ENCODE data around the gene CAMSAP3. TPM values are rescaled to one million over a fixed set of nuclear protein-coding genes. Genes with fewer than 3 reads are reported as not detected.

The CAMSAP3 gene
- total and polyA plus RNA-seq, 2 experiments from 2014 or later: 22.8 to 58.5 TPM

DNA sequence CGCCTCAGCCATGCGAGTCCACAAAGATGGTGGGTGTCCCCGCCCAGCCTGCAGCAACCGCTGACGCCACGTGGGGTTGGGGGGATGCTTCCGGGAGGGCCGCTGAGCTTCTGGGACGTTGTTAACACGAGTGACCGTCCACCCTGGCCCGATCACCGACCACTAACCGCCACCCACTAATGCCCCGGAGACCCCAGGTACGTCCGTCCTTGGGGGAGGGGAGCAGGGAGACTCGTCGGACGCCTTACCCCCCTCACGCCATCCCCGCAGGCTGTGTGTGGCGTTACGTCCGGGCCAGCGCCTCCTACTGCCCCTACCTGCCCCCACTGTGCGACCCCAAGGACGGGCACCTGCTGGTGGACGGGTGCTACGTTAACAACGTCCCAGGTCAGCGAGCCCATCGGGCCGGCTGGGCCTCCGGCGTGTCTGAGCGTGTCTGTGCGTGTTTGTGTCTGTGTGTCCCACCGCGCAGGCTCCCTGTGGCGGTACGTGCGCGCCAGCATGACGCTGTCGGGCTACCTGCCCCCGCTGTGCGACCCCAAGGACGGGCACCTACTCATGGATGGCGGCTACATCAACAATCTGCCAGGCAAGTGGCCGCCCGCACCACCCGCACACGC is 38.9 kb upstream of the CAMSAP3 start:
- Histone ChIP-seq H3K4me2 (no peak overlapping the region), H3K4me3 (no peak overlapping the region), H3K4me1 (ENCODE audit: insufficient read depth) (no peaks in the 10 kb centered on the region), H3K27ac (no peak overlapping the region), H2AFZ (no peak overlapping the region), H3K9me2 (replicated peaks; ENCODE audit: insufficient read depth) (no peaks in the 10 kb centered on the region), H3K79me2 (no peaks in the 10 kb centered on the region), H3K9me3 (ENCODE audit: low read depth) (no peaks in the 10 kb centered on the region), H4K20me1 (ENCODE audit: insufficient read depth, poor library complexity, severe bottlenecking) (no peaks in the 10 kb centered on the region), H3K27me3 (no peaks in the 10 kb centered on the region), H3K36me3 (replicated peaks; ENCODE audit: insufficient read depth, low read depth) (no peaks in the 10 kb centered on the region)
- WGBS (ENCODE audit: low lambda C conversion rate, missing lambda C conversion rate): 97% methylated on average over 33 of the region's 54 CpGs
- TF ChIP-seq EZH2phosphoT487 (IDR thresholded peaks at IDR 0.05; ENCODE audit: low read depth, severe bottlenecking, unreplicated experiment) (no peak), EZH2 (IDR thresholded peaks at IDR 0.05; ENCODE audit: borderline replicate concordance) (no peak)
- TF ChIP-seq, protein P1, sequence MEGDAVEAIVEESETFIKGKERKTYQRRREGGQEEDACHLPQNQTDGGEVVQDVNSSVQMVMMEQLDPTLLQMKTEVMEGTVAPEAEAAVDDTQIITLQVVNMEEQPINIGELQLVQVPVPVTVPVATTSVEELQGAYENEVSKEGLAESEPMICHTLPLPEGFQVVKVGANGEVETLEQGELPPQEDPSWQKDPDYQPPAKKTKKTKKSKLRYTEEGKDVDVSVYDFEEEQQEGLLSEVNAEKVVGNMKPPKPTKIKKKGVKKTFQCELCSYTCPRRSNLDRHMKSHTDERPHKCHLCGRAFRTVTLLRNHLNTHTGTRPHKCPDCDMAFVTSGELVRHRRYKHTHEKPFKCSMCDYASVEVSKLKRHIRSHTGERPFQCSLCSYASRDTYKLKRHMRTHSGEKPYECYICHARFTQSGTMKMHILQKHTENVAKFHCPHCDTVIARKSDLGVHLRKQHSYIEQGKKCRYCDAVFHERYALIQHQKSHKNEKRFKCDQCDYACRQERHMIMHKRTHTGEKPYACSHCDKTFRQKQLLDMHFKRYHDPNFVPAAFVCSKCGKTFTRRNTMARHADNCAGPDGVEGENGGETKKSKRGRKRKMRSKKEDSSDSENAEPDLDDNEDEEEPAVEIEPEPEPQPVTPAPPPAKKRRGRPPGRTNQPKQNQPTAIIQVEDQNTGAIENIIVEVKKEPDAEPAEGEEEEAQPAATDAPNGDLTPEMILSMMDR (IDR thresholded peaks at IDR 0.05; ENCODE audit: poor library complexity): no peak
- no peak for DNase-seq (ENCODE audit: low spot score)

DNA sequence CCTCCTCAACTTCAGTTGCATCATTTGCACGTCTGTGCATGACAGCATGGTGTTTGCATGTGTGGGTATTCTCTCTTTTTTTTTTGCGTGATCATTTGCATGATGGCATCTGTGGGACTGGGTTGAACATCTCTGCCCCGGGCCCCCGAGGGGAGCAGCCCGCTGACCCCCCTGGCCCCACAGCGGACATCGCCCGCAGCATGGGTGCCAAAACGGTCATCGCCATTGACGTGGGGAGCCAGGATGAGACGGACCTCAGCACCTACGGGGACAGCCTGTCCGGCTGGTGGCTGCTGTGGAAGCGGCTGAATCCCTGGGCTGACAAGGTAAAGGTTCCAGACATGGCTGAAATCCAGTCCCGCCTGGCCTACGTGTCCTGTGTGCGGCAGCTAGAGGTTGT is 37.0 kb upstream of the CAMSAP3 start:
- Histone ChIP-seq H3K36me3 (replicated peaks; ENCODE audit: insufficient read depth, low read depth) (no peaks in the 10 kb centered on the region), H2AFZ (no peak overlapping the region), H3K27me3 (no peaks in the 10 kb centered on the region), H3K4me1 (ENCODE audit: insufficient read depth) (no peaks in the 10 kb centered on the region), H3K9me2 (replicated peaks; ENCODE audit: insufficient read depth) (no peaks in the 10 kb centered on the region), H3K27ac (no peak overlapping the region), H3K4me2 (no peak overlapping the region), H3K79me2 (no peaks in the 10 kb centered on the region), H3K9me3 (ENCODE audit: low read depth) (no peaks in the 10 kb centered on the region), H4K20me1 (ENCODE audit: insufficient read depth, poor library complexity, severe bottlenecking) (no peaks in the 10 kb centered on the region), H3K4me3 (no peak overlapping the region)
- TF ChIP-seq, protein P1 (IDR thresholded peaks at IDR 0.05; ENCODE audit: poor library complexity): no peak
- TF ChIP-seq EZH2phosphoT487 (IDR thresholded peaks at IDR 0.05; ENCODE audit: low read depth, severe bottlenecking, unreplicated experiment) (no peak), EZH2 (IDR thresholded peaks at IDR 0.05; ENCODE audit: borderline replicate concordance) (no peak)
- 96% methylated on average over 15 of the region's 18 CpGs for WGBS (ENCODE audit: low lambda C conversion rate, missing lambda C conversion rate)
- no peak for DNase-seq (ENCODE audit: low spot score)

DNA sequence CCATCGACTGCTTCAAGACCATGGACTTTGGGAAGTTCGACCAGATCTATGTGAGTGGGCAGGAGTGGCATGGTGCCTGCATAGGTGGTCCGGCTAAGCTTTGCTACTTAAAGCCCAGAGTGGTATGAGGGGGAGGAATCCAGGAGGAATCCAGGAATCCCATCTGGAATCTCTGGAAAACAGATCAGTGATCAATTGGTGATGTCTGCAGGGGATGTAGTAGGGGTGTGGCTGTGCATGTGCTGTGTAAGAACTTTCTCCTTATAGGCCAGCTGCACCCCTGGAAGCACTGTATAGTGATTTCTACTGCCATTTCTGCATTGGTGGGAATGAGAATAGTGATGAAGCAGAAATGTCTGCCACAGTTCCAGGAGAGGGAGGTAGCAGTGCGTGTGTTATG is 36.6 kb upstream of the CAMSAP3 start:
- DNase-seq (ENCODE audit: low spot score): no peak
- no peaks in the 10 kb centered on the region for H3K4me1 ChIP-seq (ENCODE audit: insufficient read depth)
- TF ChIP-seq EZH2 (IDR thresholded peaks at IDR 0.05; ENCODE audit: borderline replicate concordance): no peak
- TF ChIP-seq, protein P1 (IDR thresholded peaks at IDR 0.05; ENCODE audit: poor library complexity): no peak
- TF ChIP-seq EZH2phosphoT487 (IDR thresholded peaks at IDR 0.05; ENCODE audit: low read depth, severe bottlenecking, unreplicated experiment): no peak
- no peaks in the 10 kb centered on the region for H3K79me2 ChIP-seq
- no peaks in the 10 kb centered on the region for H3K27me3 ChIP-seq
- H2AFZ ChIP-seq: no peak overlapping the region
- WGBS (ENCODE audit: low lambda C conversion rate, missing lambda C conversion rate): 72% methylated on average over 4 of the region's 4 CpGs
- no peaks in the 10 kb centered on the region for H3K36me3 ChIP-seq (replicated peaks; ENCODE audit: insufficient read depth, low read depth)
- no peak overlapping the region for H3K4me3 ChIP-seq
- H3K9me3 ChIP-seq (ENCODE audit: low read depth): no peaks in the 10 kb centered on the region
- H4K20me1 ChIP-seq (ENCODE audit: insufficient read depth, poor library complexity, severe bottlenecking): no peaks in the 10 kb centered on the region
- H3K9me2 ChIP-seq (replicated peaks; ENCODE audit: insufficient read depth): no peaks in the 10 kb centered on the region
- no peak overlapping the region for H3K27ac ChIP-seq
- no peak overlapping the region for H3K4me2 ChIP-seq

Data from hepatocyte (in vitro differentiated cells).